Peyer's patch (tissue), 4 donors: ENCODE measurements around the gene AQP12B. TPM values are rescaled to one million over a fixed set of nuclear protein-coding genes. Genes with fewer than 3 reads are reported as not detected.
A peak's percentile ranks its signal among the peaks of the same experiment; 100 is the strongest.

Experiments
- DNase-seq, 3 donors: peaks; one replicate each; pipeline ENCODE4 v3.0.0-alpha.2; 2017 to 2019
- H3K27ac ChIP-seq, 4 donors: fragments of 200-600 bp; sonication (generic); one replicate each; pipeline ENCODE4 v1.5.1; 2016 to 2019
- H3K27me3 ChIP-seq, 2 donors: fragments of 200-600 bp; sonication (generic); one replicate each; pipeline ENCODE4 v1.5.1; 2019
- H3K36me3 ChIP-seq, 3 donors: fragments of 200-600 bp; sonication (generic); one replicate each; pipeline ENCODE4 v1.5.1; 2016 to 2019
- H3K4me1 ChIP-seq, 4 donors: fragments of 200-600 bp; sonication (generic); one replicate each; pipeline ENCODE4 v1.5.1; 2016 to 2019
- H3K4me3 ChIP-seq, 4 donors: fragments of 200-600 bp; sonication (generic); 1 replicate in 3 of 4; 2 replicates in 1 of 4; pipeline ENCODE4 v1.5.1; 2016 to 2019; ENCODE audit warnings: mild to moderate bottlenecking in 1 of 4
- H3K9me3 ChIP-seq, 4 donors: fragments of 200-600 bp; sonication (generic); one replicate each; pipeline ENCODE4 v1.5.1; 2016 to 2019; ENCODE audit warnings: mild to moderate bottlenecking in 1 of 4
- POLR2A ChIP-seq, 2 donors: fragments of 450-650 bp; IDR thresholded peaks; one replicate each; pipeline ENCODE4 v1.5.1; 2017; ENCODE audit warnings: antibody characterized with exemption in 2 of 2, mild to moderate bottlenecking in 2 of 2, moderate library complexity in 2 of 2
- total RNA-seq, 4 donors: library from RNA; depleted of rRNA; stranded (reverse); fragments of >200 nt; gene quantifications; one replicate each; pipeline ENCODE4 v1.1.0, GENCODE V29; 2016
- TF ChIP-seq, protein P1 (sequence below), 6 experiments: fragments of 450-650 bp in 4 of 6; fragments of 200-600 bp in 2 of 6; sonication (generic) in 1 of 6; IDR thresholded peaks; one replicate each; pipeline ENCODE4 v1.5.1; 2017 to 2019; ENCODE audit warnings: antibody characterized with exemption in 6 of 6, mild to moderate bottlenecking in 3 of 6, moderate library complexity in 1 of 6

AQP12B gene
- total RNA-seq, 4 donors from 2014 or later: 1.9 to 9.6 (median 2.5) TPM; not detected in 1

DNA sequence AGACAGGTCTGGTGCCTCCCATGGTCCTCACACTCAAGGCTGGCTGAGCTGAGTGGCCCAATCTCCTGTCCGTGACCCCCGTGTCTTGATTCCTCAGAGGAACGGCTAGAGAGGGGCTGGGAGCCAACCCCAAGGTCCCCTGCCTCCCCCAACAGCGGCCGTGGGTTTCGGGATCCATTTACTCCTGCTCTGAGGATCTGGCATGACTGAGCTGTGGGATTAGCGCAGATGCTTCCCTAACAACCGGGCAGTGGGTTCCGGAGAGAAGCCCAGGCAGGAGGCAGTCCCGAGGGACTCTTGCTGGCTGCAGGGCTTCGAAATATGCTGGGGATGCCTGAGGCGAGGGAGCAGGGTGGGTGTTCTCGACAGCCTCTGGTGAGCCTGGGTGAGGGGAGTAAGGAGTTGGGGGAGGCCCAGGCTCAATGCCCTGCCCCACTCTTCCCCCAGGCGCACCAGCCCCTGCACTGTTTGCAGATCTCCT, 38.5 kb downstream of the AQP12B start:
- H3K4me3 ChIP-seq: no peak overlapping the region
- no peak overlapping the region for H3K27ac ChIP-seq
- no peak for DNase-seq
- no peaks in the 10 kb centered on the region for H3K27me3 ChIP-seq
- H3K36me3 ChIP-seq: no peaks in the 10 kb centered on the region
- H3K9me3 ChIP-seq: no peaks in the 10 kb centered on the region
- H3K4me1 ChIP-seq: no peaks in the 10 kb centered on the region
- TF ChIP-seq, protein P1, sequence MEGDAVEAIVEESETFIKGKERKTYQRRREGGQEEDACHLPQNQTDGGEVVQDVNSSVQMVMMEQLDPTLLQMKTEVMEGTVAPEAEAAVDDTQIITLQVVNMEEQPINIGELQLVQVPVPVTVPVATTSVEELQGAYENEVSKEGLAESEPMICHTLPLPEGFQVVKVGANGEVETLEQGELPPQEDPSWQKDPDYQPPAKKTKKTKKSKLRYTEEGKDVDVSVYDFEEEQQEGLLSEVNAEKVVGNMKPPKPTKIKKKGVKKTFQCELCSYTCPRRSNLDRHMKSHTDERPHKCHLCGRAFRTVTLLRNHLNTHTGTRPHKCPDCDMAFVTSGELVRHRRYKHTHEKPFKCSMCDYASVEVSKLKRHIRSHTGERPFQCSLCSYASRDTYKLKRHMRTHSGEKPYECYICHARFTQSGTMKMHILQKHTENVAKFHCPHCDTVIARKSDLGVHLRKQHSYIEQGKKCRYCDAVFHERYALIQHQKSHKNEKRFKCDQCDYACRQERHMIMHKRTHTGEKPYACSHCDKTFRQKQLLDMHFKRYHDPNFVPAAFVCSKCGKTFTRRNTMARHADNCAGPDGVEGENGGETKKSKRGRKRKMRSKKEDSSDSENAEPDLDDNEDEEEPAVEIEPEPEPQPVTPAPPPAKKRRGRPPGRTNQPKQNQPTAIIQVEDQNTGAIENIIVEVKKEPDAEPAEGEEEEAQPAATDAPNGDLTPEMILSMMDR (IDR thresholded peaks at IDR 0.05): no peak
- no peak for TF ChIP-seq POLR2A (IDR thresholded peaks at IDR 0.05)

- no peak overlapping the region for H3K27ac ChIP-seq
- H3K4me1 ChIP-seq: no peaks in the 10 kb centered on the region
- no peaks in the 10 kb centered on the region for H3K9me3 ChIP-seq
- no peak overlapping the region for H3K4me3 ChIP-seq
- DNase-seq: peak in 1 of 3 donors; percentile 5
- TF ChIP-seq POLR2A (IDR thresholded peaks at IDR 0.05): no peak
- TF ChIP-seq, protein P1 (IDR thresholded peaks at IDR 0.05): no peak
- no peaks in the 10 kb centered on the region for H3K36me3 ChIP-seq
- H3K27me3 ChIP-seq: no peaks in the 10 kb centered on the region
Observed at GRCh38 chr2:240643811-240644150, 38.9 kb downstream of the AQP12B start.

GRCh38 chr2:240643093-240643810, 39.4 kb downstream of the AQP12B start:
- no peaks in the 10 kb centered on the region for H3K4me1 ChIP-seq
- no peaks in the 10 kb centered on the region for H3K36me3 ChIP-seq
- H3K27ac ChIP-seq: no peak overlapping the region
- TF ChIP-seq POLR2A (IDR thresholded peaks at IDR 0.05): no peak
- no peaks in the 10 kb centered on the region for H3K27me3 ChIP-seq
- H3K9me3 ChIP-seq: no peaks in the 10 kb centered on the region
- DNase-seq: peak in 1 of 3 donors; percentile 7
- H3K4me3 ChIP-seq: no peak overlapping the region

- no peak for DNase-seq
- no peak overlapping the region for H3K4me3 ChIP-seq
- H3K4me1 ChIP-seq: no peaks in the 10 kb centered on the region
- H3K36me3 ChIP-seq: no peaks in the 10 kb centered on the region
- H3K27ac ChIP-seq: no peak overlapping the region
- TF ChIP-seq, protein P1 (IDR thresholded peaks at IDR 0.05): no peak
- no peak for TF ChIP-seq POLR2A (IDR thresholded peaks at IDR 0.05)
- H3K9me3 ChIP-seq: no peaks in the 10 kb centered on the region
- no peaks in the 10 kb centered on the region for H3K27me3 ChIP-seq
Observed at GRCh38 chr2:240642806-240643092, 39.9 kb downstream of the AQP12B start.

DNA sequence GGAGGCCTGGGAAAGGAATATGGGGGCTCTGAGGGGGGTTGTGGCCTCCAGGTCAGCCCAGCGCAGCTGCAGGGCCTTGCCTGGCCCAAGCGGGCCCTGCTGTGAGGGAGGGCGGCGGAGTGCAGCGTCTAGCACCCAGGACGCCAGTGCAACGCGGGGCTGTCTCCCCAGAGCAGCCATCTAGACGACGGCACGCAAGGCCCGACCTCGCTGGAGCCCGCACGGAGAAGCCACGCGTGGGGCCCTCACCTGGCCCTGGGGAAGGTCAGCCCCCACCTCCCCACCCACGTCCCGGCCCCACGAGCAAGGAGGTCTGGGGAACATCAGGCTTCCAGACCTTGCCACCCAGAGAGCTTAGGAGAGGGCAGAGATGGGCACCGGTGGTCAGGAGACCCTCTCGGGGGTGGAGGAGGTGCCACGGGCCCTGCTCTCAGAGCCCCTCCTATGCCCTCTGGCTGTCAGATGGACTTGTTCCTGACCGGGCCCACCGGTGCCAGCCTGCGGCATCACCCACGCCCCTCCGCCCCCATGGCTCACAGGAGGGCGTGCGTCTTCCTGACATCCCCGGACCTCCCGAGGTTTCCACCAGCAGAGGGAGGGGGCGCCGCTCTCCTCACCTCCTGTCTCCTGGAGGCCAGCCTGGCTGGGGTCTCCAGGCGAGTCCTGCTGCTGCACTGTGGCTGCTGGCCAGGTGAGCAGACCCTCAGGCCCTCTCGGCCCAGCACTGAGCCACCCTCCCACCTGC, 40.5 kb downstream of the AQP12B start:
- peak in 1 of 3 donors; percentile 6 for DNase-seq
- H3K27ac ChIP-seq: no peak overlapping the region
- H3K9me3 ChIP-seq: no peaks in the 10 kb centered on the region
- no peaks in the 10 kb centered on the region for H3K4me1 ChIP-seq
- TF ChIP-seq, protein P1 (IDR thresholded peaks at IDR 0.05): no peak
- TF ChIP-seq POLR2A (IDR thresholded peaks at IDR 0.05): no peak
- H3K36me3 ChIP-seq: no peaks in the 10 kb centered on the region
- no peak overlapping the region for H3K4me3 ChIP-seq
- no peaks in the 10 kb centered on the region for H3K27me3 ChIP-seq

GRCh38 chr2:240640939-240641338, 41.7 kb downstream of the AQP12B start:
- DNase-seq: peak in 2 of 3 donors; percentile 13 to 76
- no peaks in the 10 kb centered on the region for H3K4me1 ChIP-seq
- H3K36me3 ChIP-seq: no peaks in the 10 kb centered on the region
- H3K27me3 ChIP-seq: no peaks in the 10 kb centered on the region
- H3K9me3 ChIP-seq: no peaks in the 10 kb centered on the region
- TF ChIP-seq, protein P1 (IDR thresholded peaks at IDR 0.05): peak in 4 of 6 experiments; percentile 10 to 66 (median 56)
- TF ChIP-seq POLR2A (IDR thresholded peaks at IDR 0.05): no peak
- no peak overlapping the region for H3K27ac ChIP-seq
- H3K4me3 ChIP-seq: no peak overlapping the region
